Measurements from ENCODE around the gene TRAPPC2L.
"Not testable (repeated sequence)": the region's sequence is repeated elsewhere in the genome, so short reads cannot be mapped to it uniquely, and the experiment has no call there.

TRAPPC2L gene

GRCh38 chr16:88894266-88894665 lies 37.3 kb downstream of the TRAPPC2L start:
- DNase-seq, result not testable (repeated sequence)

- DNase-seq, result no peak
Measured at GRCh38 chr16:88894681-88895300, 37.9 kb downstream of the TRAPPC2L start.

GRCh38 chr16:88895335-88895734 lies 38.4 kb downstream of the TRAPPC2L start:
- DNase-seq, result no peak

- DNase-seq, result no peak
Measured at GRCh38 chr16:88896238-88897070, 39.5 kb downstream of the TRAPPC2L start.

GRCh38 chr16:88897696-88898425 lies 40.9 kb downstream of the TRAPPC2L start:
- DNase-seq, result no peak

GRCh38 chr16:88899901-88900661 lies 43.2 kb downstream of the TRAPPC2L start:
- DNase-seq, result no peak

- DNase-seq, result no peak
Measured at GRCh38 chr16:88900662-88901052, 43.7 kb downstream of the TRAPPC2L start.

- no peak for DNase-seq
Measured at GRCh38 chr16:88901718-88902337, 44.9 kb downstream of the TRAPPC2L start.

GRCh38 chr16:88902744-88903143 lies 45.8 kb downstream of the TRAPPC2L start:
- DNase-seq, result no peak

- DNase-seq, result no peak
Measured at GRCh38 chr16:88903267-88903666, 46.3 kb downstream of the TRAPPC2L start.

GRCh38 chr16:88904676-88905365 lies 47.9 kb downstream of the TRAPPC2L start:
- DNase-seq, result no peak

GRCh38 chr16:88905563-88905962 lies 48.6 kb downstream of the TRAPPC2L start:
- DNase-seq, result no peak

- no peak for DNase-seq
Measured at GRCh38 chr16:88906020-88906419, 49.1 kb downstream of the TRAPPC2L start.

- no peak for DNase-seq
Measured at GRCh38 chr16:88906535-88907105, 49.7 kb downstream of the TRAPPC2L start.

GRCh38 chr16:88907768-88908167 lies 50.8 kb downstream of the TRAPPC2L start:
- no peak for DNase-seq

- DNase-seq, result no peak
Measured at GRCh38 chr16:88908307-88908706, 51.4 kb downstream of the TRAPPC2L start.

GRCh38 chr16:88909431-88910210 lies 52.7 kb downstream of the TRAPPC2L start:
- DNase-seq, result no peak

GRCh38 chr16:88910284-88911135 lies 53.6 kb downstream of the TRAPPC2L start:
- no peak for DNase-seq

- no peak for DNase-seq
Measured at GRCh38 chr16:88911136-88911945, 54.4 kb downstream of the TRAPPC2L start.
